ENCODE results near the gene EIPR1. TPM values are rescaled to one million over a fixed set of nuclear protein-coding genes. Genes with fewer than 3 reads are reported as not detected.

Gene EIPR1
- total and polyA plus RNA-seq, 2 of the 4 experiments (the other 2 are of a cell fraction): 46.5 to 67.4 TPM

- in situ Hi-C loops (cut with MboI; ENCODE audit: low sequenced_read_pairs) (no loop called here), dilution Hi-C loops (cut with HindIII; ENCODE audit: low sequenced_read_pairs, unreplicated experiment) (no loop called here), intact Hi-C loops (cut with micrococcal nuclease) (no loop called here)
- Histone ChIP-seq H3K9me3 (ENCODE audit: control insufficient read depth, insufficient read depth, low read length) (no peaks in the 10 kb centered on the region), H3K79me1 (ENCODE audit: low read depth in 1 of 2, low read length in 2 of 2) (no peaks in the 10 kb centered on the region), H3K36me3 (ENCODE audit: control insufficient read depth, insufficient read depth, low read length) (no peaks in the 10 kb centered on the region), H3K4me2 (ENCODE audit: low read depth, low read length) (no peak overlapping the region), H2AK5ac (ENCODE audit: low read depth, low read length) (no peak overlapping the region), H2BK5ac (ENCODE audit: low read depth, low read length, poor library complexity, severe bottlenecking) (no peak overlapping the region), H4K91ac (ENCODE audit: insufficient read depth, low read depth, low read length) (no peak overlapping the region), H2BK20ac (ENCODE audit: low read depth, low read length) (no peak overlapping the region), H3K23ac (ENCODE audit: low read depth, low read length) (no peak overlapping the region), H2BK120ac (ENCODE audit: low read depth, low read length) (no peak overlapping the region), H3K4me1 (ENCODE audit: control insufficient read depth, insufficient read depth, low read length) (no peaks in the 10 kb centered on the region), H3K18ac (ENCODE audit: low read depth, low read length) (no peak overlapping the region), H3K4me3 (ENCODE audit: insufficient read depth, low read depth, low read length) (no peak overlapping the region), H2BK15ac (ENCODE audit: low read depth, low read length) (no peak overlapping the region), H3K9me1 (ENCODE audit: insufficient read depth, low read length) (no peaks in the 10 kb centered on the region), H3K14ac (replicated peaks; ENCODE audit: low read depth, low read length) (no peak overlapping the region), H4K20me1 (ENCODE audit: insufficient read depth, low read length) (no peaks in the 10 kb centered on the region), H3K4ac (ENCODE audit: low read depth, low read length) (no peak overlapping the region), H4K5ac (ENCODE audit: low read depth, low read length) (no peak overlapping the region), H2AFZ (replicated peaks; ENCODE audit: low read length, poor library complexity) (no peak overlapping the region), H2AK9ac (replicated peaks; ENCODE audit: low read depth, low read length, poor library complexity) (no peak overlapping the region), H3K27ac (ENCODE audit: insufficient read depth, low read length) (no peak overlapping the region), H3K9ac (ENCODE audit: low read depth, low read length) (no peak overlapping the region), H3K56ac (ENCODE audit: extremely low read depth, insufficient read depth, low read length) (no peak overlapping the region), H3K27me3 (ENCODE audit: control insufficient read depth, insufficient read depth, low read length) (no peaks in the 10 kb centered on the region), H4K8ac (ENCODE audit: low read depth in 2 of 2, low read length in 2 of 2) (no peak overlapping the region)
- BruUV-seq (replicated peaks): no TSS peak
- ChIA-PET POLR2A (ENCODE audit: unreplicated experiment) (no interaction called here), CTCF (no interaction called here)
- TF ChIP-seq POLR2A (IDR thresholded peaks at IDR 0.05; ENCODE audit: low read depth, low read length): no peak
- no peak for TF ChIP-seq MAZ (IDR thresholded peaks at IDR 0.05; ENCODE audit: borderline replicate concordance, low read depth, low read length)
- no peak for TF ChIP-seq USF2 (IDR thresholded peaks at IDR 0.05; ENCODE audit: low read depth, low read length)
- TF ChIP-seq, protein P1, sequence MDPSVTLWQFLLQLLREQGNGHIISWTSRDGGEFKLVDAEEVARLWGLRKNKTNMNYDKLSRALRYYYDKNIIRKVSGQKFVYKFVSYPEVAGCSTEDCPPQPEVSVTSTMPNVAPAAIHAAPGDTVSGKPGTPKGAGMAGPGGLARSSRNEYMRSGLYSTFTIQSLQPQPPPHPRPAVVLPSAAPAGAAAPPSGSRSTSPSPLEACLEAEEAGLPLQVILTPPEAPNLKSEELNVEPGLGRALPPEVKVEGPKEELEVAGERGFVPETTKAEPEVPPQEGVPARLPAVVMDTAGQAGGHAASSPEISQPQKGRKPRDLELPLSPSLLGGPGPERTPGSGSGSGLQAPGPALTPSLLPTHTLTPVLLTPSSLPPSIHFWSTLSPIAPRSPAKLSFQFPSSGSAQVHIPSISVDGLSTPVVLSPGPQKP (IDR thresholded peaks at IDR 0.05; ENCODE audit: borderline replicate concordance, low read depth, low read length): no peak
- TF ChIP-seq RFX5 (IDR thresholded peaks at IDR 0.05; ENCODE audit: low read depth, low read length): no peak
- TF ChIP-seq RCOR1 (IDR thresholded peaks at IDR 0.05; ENCODE audit: insufficient replicate concordance, low read length): no peak
- no peak for TF ChIP-seq SMC3 (IDR thresholded peaks at IDR 0.05; ENCODE audit: low read depth, low read length)
- TF ChIP-seq MAFK (IDR thresholded peaks at IDR 0.05; ENCODE audit: low read depth, low read length): no peak
- no peak for TF ChIP-seq BHLHE40 (IDR thresholded peaks at IDR 0.05; ENCODE audit: low read depth, low read length)
- no peak for TF ChIP-seq CTCF (conservative IDR thresholded peaks at IDR 0.05; ENCODE audit: low read depth, low read length)
- TF ChIP-seq NFE2L2 (IDR thresholded peaks at IDR 0.05; ENCODE audit: low read depth, low read length): no peak
- TF ChIP-seq CEBPB (IDR thresholded peaks at IDR 0.05; ENCODE audit: low read depth, low read length): no peak
- DNase-seq (no peak), ATAC-seq (ENCODE audit: low read depth) (no peak)
- WGBS, 2 experiments (ENCODE audit: extremely low coverage in 2 of 2, insufficient read length in 1 of 2): 80% methylated on average over 1 of the region's 6 CpGs; no CpG with 5 or more reads in 1 of the 2 experiments
These were observed 226.3 kb downstream of the EIPR1 start for GRCh38 chr2:3151153-3151918.

All from IMR-90 (cell line).